ENCODE measurements around the gene MAFG.

Gene MAFG

GRCh38 chr17:81899514-81900166 lies 27.9 kb downstream of the MAFG start:
- DNase-seq, result no peak

DNA sequence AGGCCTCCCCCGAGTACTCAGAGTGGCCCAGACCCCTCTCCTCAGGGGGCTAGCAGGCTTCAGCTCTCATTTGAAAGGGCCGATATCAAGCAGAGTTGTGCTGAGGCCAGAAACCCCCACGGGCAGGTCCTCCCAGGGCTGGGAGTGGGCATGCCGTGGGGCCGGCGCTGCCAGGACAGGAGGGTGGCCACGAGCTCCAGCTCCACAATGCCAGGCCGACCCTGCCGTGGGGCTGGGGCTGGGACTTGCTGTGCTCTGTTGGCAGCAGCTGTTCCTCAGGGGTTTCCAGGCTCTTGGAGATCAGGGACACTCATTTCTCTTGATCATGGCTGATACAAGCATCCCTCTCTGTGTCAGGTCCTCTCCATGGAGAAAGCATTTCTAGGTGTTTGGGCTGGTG lies 28.6 kb downstream of the MAFG start:
- no peak for DNase-seq

- peak in 3 of 56 donors; percentile 7 to 37 (median 23) for DNase-seq
Measured at GRCh38 chr17:81898029-81898866, 29.3 kb downstream of the MAFG start.

GRCh38 chr17:81895400-81895799 lies 32.1 kb downstream of the MAFG start:
- no peak for DNase-seq

GRCh38 chr17:81891303-81891552 lies 36.3 kb downstream of the MAFG start:
- no peak for DNase-seq

DNA sequence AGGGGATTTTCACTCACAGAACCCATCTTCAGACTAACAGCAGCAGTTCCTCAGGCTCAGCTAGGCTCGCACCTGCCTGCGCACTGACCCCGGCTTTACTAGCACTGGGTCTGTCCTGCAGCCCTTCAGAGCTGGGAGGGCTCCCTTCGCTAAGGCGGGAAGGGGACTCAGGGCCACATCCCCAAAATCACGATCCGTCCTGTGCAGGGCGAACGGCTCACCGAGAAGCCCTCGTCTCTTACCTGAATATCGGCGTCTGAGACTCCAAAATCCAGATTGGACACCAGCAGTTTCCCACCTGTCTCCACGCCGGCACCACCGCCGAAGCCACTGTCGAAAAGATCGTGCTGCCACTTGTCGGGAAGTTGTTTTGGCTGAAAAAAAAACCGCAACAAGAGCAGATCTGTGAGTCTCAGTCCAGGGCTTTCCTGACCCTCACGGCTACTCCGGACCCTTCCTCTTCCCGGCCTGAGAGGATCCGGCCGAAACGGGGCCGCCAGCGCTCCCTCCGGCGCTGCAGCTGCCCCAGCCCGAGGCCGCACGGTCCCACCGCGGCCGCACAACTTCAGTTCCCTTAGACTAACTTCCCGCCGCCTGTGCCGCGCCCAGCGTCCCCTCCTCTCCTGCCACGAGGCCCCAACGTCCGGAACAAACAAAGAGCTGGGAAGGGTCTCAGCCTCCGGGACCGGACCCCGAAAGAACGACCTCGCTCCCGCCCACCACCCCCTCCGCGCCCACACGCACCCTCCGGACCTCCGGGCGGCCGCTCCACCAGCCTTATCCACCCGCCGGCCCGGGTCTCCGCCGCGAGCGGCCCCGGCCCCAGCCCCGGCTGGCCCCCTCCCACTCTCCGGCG lies 36.9 kb downstream of the MAFG start:
- DNase-seq, result no peak

GRCh38 chr17:81889602-81890001 lies 37.9 kb downstream of the MAFG start:
- DNase-seq, result no peak

DNA sequence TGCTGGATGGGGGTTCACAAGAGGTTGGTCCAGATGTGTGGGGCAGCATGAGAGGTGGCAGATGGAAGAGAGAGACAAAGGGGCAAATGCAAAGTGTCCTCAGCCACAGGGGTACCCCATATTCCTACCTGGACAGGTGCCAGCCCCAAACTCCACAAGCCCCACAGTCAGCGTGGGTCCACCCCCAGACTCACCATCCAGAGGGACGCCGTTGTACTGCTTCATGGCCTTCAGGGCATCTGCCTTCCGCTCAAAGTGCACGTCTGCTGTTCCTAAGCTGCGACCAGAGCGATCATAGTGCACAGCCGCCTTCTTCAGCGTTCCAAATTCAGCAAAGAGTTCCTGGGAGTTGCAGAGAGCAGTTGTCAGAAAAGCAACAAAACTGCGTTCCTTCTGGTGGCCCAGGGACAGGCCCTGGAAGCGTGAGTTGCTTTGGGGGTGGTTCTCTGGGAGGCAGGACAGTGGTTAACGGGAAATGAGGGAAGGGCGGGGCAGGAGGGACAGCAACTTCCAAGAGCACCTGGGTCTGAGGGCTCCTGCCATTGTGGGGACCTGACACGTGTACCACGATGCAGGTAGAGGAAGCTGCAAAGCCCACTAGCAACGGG lies 38.4 kb downstream of the MAFG start:
- no peak for DNase-seq

DNA sequence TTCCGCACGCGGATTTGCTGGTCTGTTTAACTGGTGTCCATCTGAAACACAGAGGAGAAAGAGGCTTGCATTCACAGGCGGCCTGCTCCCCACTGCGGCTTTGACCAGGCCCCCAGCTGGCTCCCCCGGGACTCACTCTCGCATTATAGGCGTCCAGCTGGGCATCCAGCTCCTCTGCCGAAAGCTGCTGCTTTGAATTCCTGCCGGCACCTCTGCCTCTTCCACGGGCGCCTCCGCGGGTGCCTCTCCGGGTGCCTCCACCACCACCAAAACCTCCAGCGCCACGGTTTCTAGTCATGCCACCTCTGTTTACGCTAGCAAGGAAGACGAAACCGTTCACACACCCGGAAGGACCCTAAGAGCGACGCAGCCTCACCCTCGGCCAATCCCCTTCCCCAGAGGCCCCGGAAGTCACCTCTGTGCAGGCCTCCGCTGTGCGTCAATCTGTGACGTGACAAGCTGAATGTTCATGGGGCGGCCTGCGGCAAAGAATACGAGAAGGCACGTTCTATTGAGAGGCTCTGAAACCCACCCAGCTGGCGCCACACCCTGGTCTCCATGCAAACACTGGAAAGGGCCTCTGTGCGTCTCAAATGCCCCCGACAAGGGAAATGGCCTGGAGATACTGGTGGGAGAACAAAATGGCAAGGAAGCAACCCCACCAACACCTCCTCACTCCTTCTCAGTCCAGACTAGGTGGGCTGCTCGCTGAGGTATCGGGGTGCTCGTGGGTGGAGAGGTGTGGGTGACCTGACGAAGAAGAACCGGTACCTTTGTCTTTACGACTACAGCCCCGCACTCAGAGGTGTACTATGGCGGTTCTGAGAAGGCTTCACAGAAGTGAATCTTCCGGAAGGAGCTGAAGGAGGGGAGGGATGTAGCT lies 39.2 kb downstream of the MAFG start:
- no peak for DNase-seq

GRCh38 chr17:81885869-81886548 lies 41.5 kb downstream of the MAFG start:
- no peak for DNase-seq

GRCh38 chr17:81885454-81885853 lies 42.1 kb downstream of the MAFG start:
- no peak for DNase-seq

- no peak for DNase-seq
Measured at GRCh38 chr17:81884968-81885367, 42.6 kb downstream of the MAFG start.

DNA sequence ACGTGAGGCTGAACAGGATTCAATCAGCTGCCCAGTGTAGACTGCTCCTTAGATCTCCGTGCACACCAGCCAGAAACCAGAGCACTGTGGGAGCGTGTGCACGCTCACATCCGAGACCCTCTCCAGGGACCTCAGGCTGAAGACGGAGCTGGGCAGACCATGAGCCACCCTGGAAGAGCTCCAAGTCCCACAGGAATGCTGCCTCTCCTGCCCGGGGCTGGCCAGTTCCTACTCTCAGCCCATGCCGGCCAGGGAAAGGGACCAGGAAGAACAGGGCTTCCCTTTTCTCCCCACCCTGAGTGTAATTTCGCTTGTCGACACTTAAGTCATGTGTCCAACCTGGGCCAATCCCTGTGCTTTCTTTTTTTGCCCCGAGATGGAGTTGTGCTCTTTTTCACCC lies 43.0 kb downstream of the MAFG start:
- DNase-seq, result no peak

DNA sequence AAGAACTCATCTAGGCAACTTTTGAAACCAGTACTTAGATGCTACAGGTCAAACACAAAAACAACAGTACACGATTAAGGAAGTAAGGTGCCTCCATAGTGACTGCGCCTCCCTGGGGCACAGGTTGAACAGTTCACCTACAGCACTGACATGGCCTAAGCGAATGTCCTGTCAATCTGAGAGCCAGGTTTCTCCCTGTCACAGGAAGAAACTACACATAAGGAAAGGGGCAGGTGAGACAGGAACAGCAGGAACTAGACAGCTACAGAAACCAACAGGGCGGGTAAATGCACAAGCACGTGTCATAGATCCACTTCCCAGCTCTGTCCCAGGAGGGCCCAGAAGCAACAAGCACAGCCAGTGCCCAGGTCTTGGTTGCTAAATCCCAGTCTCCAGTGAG lies 48.4 kb downstream of the MAFG start:
- no peak for DNase-seq

DNA sequence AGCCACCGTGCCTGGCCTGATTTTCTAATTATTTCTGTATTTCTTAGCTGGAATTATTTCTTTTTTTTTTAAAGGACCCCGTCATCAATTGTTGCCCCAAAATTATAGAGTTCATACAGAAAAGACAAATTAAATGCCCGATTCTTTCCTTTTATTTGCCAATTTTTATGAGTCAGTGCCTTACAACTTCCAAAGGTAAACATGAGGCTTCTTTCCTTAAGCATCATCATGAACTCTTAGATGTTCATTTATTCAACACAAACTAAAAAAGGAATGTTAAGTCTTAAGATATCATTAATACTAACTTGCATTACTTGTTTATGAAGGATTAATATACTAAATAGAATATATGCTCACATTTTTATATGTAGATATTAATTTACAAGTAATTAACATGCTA lies 49.2 kb downstream of the MAFG start:
- no peak for DNase-seq

GRCh38 chr17:81877569-81877968 lies 50.0 kb downstream of the MAFG start:
- no peak for DNase-seq

- DNase-seq, result peak in 54 of 56 donors; percentile 30 to 93 (median 82)
Measured at GRCh38 chr17:81871387-81872230, 55.9 kb downstream of the MAFG start.

DNA sequence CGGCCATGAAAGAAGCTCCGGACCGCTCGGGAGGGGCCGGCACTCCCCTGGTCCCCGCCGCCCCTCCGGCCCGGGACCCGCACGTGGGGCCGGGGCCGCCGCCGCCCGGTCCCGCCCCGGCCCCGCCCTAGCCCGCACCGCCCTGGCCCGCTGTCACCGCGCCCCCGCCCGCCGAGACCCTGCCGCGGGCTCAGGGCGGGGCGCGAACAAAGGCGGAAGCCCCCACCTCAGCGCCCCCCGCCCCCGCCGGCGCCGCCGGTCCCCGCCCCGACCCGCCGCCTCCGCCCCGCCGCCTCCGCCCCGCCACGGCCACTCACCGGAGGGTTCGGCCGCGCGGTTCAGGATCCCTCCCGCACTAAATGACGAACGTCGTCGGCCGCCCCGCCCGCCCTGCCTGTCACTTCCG lies 56.6 kb downstream of the MAFG start, which contains the start of gene ARHGDIA:
ARHGDIA (minus strand) TSS at position 357 of the 406 bp plus-strand sequence. CDS start 1,407 bp downstream, outside the sequence.
- DNase-seq, result peak in 1 of 56 donors; percentile 88
